Measurements from ENCODE around the gene METTL9.

DNA sequence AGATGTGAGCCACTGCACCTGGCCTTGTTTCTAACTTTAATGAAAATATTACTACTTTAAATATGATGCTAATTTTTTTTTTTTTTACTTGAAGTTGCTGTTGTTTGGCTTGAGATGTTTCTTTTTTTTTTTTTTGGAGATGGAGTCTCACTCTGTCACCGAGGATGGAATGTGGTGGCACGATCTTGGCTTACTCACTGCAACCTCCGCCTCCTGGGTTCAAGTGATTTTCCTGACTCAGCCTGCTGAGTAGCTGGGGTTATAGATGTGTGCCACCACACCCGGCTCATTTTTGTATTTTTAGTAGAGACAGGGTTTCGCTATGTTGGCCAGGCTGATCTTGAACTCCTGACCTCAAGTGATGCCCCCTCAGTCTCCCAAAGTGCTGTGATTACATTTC is 29.4 kb downstream of the METTL9 start:
- TF ChIP-seq CTCF (IDR thresholded peaks at IDR 0.05) (no peak), POLR2A (IDR thresholded peaks at IDR 0.05) (no peak)

Data from ovary (tissue), 3 donors.